MV-4-11 (cell line): Measurements from ENCODE around the gene PDZD8.
"Not testable (repeated sequence)": the region's sequence is repeated elsewhere in the genome, so short reads cannot be mapped to it uniquely, and the experiment has no call there.

Experiments used
- DNase-seq: peaks from one replicate; lab custom pipeline; 2025; lab: John Stamatoyannopoulos, UW

The PDZD8 gene

DNA sequence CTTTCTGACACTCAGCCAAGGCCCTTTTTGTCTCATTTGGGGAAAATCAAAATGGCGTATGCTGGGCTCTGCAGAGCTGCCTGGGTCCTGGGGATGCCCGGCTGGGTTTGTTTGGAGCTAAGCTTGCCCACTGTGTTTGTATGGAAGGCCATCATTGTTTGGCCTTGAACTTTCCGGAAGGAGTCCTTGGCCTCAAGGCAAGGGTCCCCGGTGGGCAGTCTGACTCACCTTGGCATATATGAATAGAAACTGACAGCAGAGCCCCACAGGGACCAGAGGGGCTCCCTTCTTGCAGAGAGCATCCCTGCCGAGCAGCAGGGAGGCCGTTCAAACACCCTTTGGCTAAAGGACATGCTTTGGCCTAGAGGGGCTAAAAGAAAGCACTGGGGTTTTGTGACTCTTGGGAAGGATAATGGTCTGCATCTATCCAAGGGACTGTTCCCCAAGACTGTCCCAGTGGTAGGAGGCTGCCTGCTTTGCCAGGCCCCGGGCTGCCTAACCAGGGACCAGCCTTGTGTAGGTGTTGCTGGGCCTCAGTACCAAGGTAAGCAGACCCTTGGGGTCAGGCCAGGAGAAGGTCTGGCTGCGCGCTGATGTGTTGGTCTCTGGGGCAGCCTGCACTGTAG is 119.3 kb downstream of the PDZD8 start:
- DNase-seq, result no peak

DNA sequence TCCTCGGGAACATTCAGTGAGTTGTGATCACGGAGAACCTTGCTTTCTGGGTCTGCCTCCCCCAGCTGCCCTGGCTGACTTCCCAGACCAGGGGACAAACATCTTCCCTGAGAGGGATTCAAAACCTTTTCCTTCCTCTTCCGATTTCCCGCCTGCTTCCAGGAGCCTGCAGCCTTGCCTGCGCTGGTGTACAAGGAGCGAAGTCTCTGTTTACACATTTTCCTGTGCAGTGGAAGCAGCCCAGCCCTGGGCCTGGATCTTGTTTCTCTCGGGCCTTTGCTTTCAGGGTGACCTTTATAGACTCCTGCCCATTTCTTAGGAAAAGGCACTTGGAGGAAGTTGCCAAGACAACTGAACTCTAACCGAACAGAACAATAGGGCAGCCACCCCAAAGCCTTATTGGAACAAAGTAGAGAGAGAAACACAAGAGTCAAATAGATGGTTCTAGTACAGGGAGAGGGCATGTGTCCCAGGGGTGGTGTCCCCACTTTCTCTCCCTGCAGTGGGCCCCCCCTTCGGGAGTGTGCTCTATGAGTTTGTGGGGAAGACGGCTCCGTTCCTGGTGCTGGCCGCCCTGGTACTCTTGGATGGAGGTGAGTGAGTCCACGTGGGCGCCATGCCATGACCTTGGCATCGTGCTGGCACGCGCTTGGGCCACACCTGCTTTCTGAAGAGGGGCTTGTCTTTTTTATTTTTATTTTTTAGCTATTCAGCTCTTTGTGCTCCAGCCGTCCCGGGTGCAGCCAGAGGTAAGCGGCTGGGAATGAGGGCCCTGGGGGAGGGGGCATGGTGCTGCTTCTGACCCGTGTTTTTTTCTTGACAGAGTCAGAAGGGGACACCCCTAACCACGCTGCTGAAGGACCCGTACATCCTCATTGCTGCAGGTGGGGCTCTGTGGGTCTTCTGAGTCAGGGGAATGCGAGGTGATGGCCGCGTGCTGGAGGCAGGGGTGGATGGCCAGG is 120.2 kb downstream of the PDZD8 start:
- no peak for DNase-seq

DNA sequence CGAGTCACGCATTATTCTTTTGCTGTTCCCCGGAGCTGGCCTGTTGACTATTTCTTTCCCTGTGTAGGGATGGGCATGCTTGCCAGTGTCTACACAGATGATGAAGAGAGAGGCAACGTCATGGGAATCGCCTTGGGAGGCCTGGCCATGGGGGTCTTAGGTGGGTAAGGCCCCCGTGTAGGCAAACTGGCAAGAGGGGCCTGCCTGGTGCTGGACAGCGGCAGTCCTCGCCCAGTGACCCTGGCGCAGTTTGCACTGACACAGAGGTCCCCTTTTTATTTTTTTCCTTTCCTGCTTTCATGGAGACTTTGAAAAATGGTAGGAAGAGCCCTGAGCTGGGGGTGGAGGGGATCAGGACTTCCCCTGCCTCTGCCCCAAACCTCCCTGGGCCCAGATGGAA is 120.9 kb downstream of the PDZD8 start:
- no peak for DNase-seq

DNA sequence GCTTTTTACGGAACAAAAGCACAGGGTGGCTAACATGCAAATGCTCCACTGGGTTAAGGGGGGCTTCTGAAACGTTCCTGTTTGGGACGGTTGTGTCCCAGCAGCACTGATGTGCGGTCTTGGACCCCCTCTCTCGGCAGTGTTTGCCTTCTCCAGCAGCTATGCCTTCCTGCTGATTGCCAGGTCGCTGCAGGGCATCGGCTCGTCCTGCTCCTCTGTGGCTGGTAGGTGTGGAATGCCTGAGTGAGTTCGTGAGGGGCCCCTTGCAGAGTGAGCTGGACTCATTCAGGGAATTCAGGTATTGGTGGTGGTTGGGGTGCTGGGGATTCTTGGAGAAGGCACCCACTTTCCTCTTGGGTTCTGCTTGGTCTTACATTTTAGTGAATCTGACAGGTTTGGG is 121.3 kb downstream of the PDZD8 start:
- no peak for DNase-seq

DNA sequence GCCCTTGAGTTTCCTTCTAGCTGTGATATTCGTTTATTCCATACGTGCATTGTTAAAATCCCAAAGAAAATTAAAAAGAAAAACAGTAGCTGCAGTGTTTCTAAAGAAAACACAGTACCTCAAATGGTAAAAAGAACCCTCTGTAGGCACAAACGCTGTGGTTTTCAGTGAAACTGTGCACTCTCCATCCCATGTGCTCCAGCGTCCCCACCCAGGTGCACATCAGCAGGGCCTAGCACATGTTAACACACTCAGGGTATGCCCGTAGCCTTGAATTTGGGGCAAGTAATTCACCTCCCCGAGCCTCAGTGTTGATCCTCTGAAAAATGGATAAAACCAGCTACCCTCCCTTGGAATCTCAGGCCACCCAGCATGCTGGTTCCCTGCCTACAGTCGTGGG is 124.8 kb downstream of the PDZD8 start:
- no peak for DNase-seq

DNA sequence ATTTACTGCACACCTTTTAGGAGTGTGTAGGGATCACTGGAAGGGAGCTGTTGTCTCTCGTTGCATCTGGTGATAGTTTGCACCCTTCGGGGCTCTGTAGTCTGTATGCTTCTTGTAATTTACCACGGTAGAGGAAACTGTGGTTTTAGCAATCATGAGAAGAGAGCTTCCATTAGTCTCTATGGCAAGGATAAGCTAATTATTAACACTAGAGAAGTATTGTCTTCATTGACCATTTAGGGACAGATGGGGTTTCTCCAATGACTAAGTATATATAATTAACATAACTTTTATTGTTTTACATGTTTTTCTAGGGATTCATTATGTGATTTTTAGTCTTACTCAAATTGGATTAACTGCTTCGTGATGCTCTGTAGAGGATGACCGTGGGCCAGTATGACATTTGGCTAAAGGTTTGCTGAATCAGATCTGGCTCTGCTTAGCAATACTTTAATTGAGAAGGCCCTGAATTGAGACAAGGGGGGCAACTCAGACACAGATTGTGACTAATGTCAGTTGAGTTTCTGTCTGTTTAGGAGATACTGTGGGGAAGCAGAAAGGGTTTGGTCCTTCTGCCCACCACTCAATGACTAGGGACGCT is 125.6 kb downstream of the PDZD8 start:
- DNase-seq, result no peak

DNA sequence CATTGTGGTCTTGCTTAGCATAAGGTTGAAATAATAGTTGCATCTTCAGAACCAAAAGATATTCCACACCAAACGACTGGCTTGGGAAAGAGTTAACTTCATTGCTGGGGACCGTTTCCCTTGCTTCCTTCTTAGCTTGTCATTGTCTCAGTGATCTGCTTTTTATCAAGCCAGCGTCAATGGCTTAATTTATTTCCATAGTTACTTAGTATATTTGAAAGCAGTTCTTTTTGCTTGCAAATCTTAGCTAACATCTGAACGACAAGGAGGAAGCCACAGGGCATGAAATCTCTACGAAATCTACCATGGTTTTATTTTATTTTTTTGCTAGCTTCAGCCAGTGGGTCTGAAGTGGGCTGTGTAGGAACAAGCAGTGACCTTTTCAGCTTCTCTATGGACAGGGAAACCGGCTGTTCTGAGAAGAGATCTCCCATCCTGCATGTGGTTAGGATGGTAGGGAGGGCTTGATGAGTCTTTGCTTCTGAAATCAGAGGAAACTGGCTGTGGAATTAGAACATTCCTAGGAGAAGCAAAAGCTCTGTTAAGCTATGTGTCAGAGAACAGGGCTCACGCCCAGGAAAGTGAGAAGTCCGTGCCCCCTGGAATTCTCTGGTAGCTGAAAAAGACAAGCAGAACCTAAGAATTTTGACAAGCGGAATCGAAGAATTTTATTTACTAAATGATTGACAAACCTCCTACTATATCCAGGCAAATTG is 126.3 kb downstream of the PDZD8 start:
- no peak for DNase-seq

DNA sequence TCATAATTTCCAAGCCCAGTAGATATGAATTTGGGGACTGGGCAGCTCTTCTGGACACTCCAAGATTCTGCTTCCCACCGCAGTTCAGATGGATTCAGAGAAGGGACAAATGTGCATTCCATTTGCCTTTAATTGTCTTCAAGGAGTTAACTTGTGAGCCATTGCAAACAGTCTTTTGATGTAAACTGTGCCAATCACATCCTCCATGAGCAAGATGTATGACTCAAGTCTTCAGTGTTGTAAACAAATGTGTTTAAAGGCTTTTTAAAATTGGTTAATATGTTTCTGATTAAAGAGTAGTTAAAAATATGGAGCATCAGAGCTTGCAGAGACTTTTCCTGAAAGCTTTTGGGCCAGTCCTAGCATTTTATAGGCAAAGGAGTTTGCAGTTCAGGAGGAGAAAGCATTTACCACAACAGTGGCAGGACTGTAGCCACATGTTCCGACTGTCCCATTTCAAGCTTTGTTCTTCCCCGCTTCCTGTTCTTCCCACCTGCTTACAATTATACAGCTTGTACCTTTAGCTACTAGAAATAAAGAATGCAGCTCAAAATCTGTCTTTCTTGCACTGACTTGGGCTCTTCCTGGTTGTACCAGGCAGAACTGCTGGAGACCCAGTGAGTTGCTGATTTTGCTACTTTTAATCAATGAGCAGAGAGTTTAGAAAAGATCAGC is 128.1 kb downstream of the PDZD8 start:
- no peak for DNase-seq

DNA sequence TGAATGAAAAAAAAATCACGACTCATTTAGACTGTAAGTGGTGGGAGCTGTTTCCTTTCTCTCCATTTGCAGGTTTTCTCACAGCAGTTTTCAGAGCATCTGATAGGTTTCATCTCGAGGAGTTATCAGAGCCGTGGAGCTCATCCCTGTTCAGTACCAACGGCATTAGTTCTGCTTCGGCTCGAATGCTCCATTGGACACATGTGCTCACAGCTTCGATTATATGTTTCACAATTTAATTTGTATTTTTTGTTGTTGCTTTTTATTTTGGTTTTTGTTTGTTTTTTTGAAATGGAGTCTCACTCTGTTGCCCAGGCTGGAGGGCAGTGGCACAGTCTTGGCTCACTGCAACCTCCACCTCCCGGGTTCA is 132.8 kb downstream of the PDZD8 start:
- DNase-seq, result no peak

DNA sequence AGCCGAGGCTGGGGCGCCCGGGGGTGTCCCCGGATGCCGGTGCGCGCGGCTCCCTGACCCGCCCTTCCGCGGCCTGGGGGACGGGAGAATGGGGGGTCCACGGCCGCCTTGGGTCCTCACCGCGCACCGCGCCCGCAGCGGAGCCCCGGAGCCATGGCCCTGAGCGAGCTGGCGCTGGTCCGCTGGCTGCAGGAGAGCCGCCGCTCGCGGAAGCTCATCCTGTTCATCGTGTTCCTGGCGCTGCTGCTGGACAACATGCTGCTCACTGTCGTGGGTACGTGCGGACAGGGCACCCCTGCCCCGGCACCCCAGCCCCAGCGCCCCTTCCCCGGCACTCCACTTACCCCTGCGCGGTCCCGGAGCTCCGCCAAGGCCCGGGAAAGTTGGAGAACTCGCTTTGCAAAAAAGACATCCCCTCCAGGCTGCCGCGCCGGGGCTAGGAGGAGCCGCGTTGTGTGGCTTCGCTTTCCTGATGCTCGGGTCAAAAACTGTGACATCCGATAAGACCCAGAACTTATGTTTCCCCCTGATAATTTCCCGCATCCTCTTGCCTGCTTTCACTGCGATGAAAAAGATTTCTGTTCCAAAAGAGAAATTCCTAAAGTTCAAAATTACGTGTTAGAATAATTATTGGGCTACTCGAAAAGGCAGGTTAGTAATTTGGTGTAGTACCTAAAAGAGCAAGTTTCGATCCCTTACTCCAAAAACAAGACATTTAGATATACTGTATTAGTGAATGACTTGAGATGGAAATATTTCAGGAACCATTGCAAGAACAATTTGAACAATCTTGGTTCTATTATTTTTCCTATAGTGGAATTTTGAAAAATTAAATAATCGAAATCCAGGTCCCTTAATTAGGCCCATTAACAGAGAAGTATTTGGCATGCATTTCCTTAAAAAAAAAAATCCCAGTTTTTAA is 133.4 kb downstream of the PDZD8 start:
- DNase-seq, result no peak

DNA sequence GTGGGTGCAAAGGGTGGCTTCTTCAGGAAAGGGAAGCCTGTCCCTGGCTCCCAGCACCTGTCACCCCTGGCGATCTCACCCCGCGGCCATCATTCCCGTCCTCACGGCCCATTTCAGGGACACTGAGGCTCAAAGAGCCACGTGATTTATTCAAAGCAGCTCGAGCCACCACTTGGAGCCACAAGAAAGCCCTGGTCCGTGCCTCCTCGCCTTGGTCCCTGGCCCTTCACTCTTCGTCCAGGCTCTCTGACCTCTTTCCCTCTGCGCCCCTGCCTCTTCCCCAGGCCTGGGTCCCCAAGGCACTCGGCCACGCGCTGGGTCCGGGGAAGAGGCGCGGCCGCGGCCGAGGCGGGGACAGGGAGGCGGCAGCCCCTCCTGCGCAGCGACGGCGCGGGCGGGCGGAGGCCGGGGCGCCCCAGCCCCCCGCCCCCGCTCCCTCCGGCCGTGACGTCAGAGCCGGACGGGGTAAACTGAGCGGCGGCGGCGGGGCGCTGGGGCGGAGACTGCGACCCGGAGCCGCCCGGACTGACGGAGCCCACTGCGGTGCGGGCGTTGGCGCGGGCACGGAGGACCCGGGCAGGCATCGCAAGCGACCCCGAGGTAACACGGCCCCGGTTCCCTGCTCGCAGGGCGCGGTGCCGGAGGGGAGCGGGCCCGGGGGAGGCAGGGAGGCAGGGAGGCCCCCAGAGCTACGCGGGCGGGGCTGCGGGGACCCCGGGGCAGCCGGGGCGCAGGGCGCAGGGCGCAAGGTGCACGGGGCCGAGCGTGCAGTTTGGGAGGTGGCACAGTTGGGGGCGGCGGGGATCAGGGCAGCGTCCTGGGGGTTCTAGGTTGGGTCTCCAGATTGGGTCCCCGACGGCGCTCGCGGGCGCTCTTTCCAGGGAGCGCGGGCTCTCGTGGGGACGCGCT is 134.4 kb downstream of the PDZD8 start, which contains the start of gene SLC18A2:
Gene SLC18A2, plus strand, starts transcription at position 494 of the 909 bp plus-strand sequence. CDS start 580 bp downstream, outside the sequence.
- no peak for DNase-seq

DNA sequence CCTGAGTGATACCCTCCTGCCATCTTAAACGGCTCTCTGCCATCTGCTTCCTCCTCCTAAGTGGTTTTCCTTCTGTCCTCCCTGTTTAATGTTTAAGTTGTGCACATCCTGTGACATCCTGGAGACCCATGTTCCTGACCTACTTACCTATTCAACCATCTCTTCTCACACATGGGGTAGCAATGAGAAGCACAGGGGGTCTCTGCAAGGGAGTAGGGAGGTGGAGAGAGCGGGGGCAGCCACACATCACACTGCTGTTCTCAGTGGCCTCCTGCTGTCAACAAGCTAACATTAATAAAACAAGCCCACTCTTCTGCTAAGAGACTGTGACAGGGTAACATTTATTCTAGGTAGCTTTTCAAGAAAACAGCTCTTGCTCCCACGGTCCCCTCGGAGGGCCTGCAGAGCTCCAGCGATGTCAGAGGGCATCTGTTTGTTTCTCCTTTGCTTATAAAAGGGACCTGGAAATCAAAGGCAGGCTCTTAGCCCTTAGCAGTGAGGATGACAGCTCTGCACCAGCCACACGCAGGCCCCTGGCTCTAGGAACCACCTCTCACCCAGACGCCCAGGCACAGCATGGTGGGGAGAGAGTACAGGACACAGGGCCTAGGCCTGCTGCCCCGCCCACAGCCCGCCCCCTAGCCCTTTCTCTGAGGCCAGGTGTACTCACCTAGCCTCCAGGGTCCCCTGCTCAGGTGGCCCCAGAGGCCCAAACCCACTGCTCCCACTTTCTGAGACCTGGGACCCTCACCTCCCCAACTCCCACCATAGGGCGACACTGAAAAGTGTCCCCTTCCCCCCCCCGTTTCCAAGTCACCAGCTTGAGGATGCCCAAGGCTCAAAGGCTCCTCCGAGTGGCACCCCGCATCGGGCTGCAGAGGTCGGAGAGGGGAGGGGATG is 135.3 kb downstream of the PDZD8 start:
- no peak for DNase-seq

DNA sequence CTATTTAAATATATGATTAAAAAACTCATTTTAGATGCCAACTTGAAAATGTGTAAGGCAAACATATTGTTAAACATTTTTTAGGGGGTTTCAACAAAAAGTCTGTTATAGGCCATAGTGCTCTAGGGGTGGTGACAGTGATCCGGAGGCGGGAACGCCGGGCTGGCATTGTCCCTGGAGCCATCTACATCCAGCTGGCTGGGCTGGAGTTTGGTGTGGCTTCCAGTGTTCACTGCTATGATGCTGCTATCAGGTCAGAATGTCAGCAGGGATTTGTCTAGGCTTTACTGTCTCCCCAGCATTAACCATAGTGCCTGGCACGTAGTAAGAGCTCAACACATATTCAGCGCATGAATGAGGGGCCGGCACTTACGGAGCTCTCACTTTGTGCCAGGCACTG is 136.2 kb downstream of the PDZD8 start:
- DNase-seq, result no peak

DNA sequence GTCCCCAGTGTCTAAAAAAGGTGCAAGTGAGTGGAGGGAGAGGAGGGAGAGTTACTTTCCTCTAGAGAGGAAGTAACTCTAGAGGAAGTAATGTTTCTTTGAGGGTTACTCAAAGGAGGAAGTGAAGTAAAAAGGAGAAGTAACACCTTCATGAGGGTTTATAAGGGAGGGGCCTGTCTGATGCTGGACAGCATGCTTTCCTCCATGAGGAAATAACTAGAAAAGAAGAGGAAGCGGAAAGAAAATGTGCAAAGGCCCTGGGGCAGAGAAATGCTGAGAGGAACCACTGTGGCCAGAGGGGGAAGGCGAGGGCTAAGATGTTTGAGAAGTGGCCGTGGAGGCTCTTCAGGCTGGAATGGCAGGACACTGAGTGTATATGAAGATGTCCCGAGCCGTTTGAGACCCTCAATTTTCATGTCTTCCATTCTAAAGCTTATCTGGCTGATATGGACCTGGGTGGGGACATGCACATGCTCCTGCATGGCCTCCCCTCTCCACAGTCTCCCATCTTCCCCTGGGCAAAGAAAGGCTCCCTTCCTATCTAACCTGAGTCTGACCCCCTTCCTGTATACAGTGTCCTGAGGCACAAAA is 137.7 kb downstream of the PDZD8 start:
- peak; percentile 97 for DNase-seq

DNA sequence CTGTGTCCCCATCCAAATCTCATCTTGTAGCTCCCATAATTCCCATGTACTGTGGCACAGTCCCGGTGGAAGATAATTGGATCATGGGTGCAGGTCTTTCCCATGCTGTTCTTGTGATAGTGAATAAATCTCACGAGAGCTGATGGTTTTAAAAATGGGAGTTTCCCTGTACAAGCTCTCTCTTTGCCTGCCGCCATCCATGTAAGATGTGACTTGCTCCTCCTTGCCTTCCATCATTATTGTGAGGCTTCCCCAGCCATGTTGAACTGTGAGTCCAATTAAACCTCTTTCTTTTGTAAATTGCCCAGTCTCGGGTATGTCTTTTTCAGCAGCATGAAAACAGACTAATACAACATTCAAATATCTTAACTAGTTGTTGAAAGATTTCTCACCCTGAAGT is 145.1 kb downstream of the PDZD8 start:
- DNase-seq, result not testable (repeated sequence)

DNA sequence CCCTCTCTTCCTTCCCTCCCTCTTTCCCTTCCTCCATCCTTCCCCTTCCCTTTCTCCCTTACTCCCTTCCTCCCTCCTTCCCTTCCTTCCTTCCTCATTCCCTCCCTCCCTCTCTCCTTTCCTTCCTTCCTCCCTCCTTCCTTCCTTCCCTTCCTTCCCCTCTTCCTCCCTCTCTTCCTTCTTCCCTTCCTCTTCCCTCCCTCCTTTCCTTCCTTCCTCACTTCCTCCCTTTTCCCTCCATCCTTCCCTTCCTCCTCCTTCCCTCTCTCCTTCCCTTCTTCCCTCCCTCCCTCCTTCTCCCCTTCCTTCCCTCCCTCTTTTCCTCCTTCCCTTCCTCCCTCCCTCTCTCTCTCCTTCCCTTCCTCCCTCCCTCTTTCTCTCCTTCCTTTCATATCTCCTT is 147.0 kb downstream of the PDZD8 start:
- no peak for DNase-seq
